ENCODE measurements around the gene ACTN4. TPM values are rescaled to one million over a fixed set of nuclear protein-coding genes. Genes with fewer than 3 reads are reported as not detected.
"Not testable (repeated sequence)": the region's sequence is repeated elsewhere in the genome, so short reads cannot be mapped to it uniquely, and the experiment has no call there.

Gene ACTN4
- total RNA-seq (100 to 1,000 TPM; 151 to 155 TPM), polyA plus RNA-seq (10 to 100 TPM in 1 of 2 donors, 1 to 10 TPM in 1; 4.0 to 24.4 TPM)

DNA sequence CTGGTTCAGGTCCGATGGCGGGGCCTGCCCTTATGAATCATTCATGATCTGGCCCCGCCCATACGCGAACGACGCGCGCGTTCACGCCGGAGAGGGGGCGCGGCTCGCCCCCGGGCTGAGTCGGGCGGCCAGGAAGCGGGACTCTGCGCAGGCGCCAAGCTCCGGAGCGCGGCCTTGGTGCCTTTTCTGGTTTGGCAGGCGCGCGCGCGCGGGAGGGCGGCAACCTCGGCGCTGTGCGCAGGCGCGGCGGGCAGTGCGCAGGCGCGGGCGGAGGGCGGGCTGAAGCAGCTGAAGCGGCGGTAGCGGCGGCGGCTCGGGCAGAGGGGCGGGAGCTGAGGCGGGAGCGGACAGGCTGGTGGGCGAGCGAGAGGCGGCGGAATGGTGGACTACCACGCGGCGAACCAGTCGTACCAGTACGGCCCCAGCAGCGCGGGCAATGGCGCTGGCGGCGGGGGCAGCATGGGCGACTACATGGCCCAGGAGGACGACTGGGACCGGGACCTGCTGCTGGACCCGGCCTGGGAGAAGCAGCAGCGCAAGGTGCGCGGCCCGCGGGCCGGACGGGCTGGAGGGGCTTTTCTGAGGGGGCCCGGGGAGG is at the start of gene ACTN4:
ACTN4 (plus strand) TSS at position 282 of the 598 bp plus-strand sequence; CDS start at position 379, 97 bp downstream.
- Histone ChIP-seq H3K27ac (ENCODE audit: low read depth, low read length) (peak within 1 kb of the TSS; percentile 74), H3K27me3 (ENCODE audit: insufficient read depth, low read length) (no peaks in the 10 kb centered on the region), H3K4me1 (ENCODE audit: insufficient read depth, low read length) (peaks cover 50% of the 10 kb centered on the region), H3K36me3 (ENCODE audit: insufficient read depth, low read length) (no peaks in the 10 kb centered on the region), H3K9me3 (ENCODE audit: control insufficient read depth in 1 of 2, low read length in 2 of 2) (no peaks in the 10 kb centered on the region), H3K4me3 (ENCODE audit: low read length in 2 of 2) (peak within 1 kb of the TSS; percentile 80 to 81)
- no peaks in the 10 kb centered on the region for H3K9me3 Mint-ChIP-seq
- H3K27ac Mint-ChIP-seq, result peak within 1 kb of the TSS; percentile 85 to 94 (median 91)
- CTCF ChIA-PET (ENCODE audit: partially characterized antibody), result interaction anchor here (0.7 to 3.0 kb wide), 12 partner anchors 11 to 283 kb away, joined by 3 to 12 read pairs (median 4); partner anchors contain the start of genes FAM98C, MRPS12 and SARS2
- intact Hi-C loops (cut with micrococcal nuclease), result loop anchor here (1.0 to 2.0 kb wide), 6 partner anchors 9 to 311 kb away; partner anchors contain the start of genes NFKBIB and SIRT2
- H3K4me3 Mint-ChIP-seq, result peak within 1 kb of the TSS; percentile 91 to 98 (median 95)
- H3K27me3 Mint-ChIP-seq, result no peaks in the 10 kb centered on the region
- H3K4me1 Mint-ChIP-seq, result peaks cover 29 to 52% (median 41%) of the 10 kb centered on the region in 4 donors
- peaks cover 0 to 11% of the 10 kb centered on the region in 2 donors for H3K36me3 Mint-ChIP-seq
- POLR2A ChIA-PET (ENCODE audit: partially characterized antibody), result interaction anchor here (0.9 to 3.6 kb wide), 29 partner anchors 9 to 273 kb away, joined by 3 to 28 read pairs (median 6); partner anchors contain the start of genes ECH1, EIF3K, FAM98C and MAP4K1
- peak; percentile 98 to 100 (median 100) for DNase-seq

DNA sequence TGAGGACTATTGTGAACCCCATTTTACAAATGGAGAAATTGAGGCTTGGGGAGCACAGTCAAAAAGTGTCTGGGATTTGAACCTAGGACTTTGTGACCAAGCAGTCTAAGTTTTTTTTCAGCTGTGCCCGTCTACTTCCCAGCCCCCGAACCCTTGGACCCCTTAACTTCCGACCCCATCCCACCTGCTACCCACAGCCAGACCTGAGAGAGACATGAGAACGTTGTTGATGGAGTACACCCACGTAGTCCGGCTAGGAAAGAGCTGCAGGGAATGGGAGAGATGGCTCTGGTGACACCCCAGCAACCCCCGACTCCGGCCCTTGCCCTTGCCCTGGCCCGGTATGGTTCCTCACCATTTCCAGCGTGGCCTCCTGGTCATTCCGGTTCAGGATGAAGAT is 47.7 kb upstream of the ACTN4 start:
- H3K4me3 Mint-ChIP-seq, result no peak overlapping the region
- DNase-seq, result no peak
- ChIA-PET CTCF (ENCODE audit: partially characterized antibody) (no interaction called here), POLR2A (ENCODE audit: partially characterized antibody) (interaction anchor here (1.3 kb wide), 1 partner anchor 19 kb away, joined by 6 read pairs; the partner anchor contains the start of gene EIF3K)
- Histone ChIP-seq H3K9me3 (ENCODE audit: control insufficient read depth in 1 of 2, low read length in 2 of 2) (no peaks in the 10 kb centered on the region), H3K4me3 (ENCODE audit: low read length in 2 of 2) (no peak overlapping the region), H3K4me1 (ENCODE audit: insufficient read depth, low read length) (no peaks in the 10 kb centered on the region), H3K27me3 (ENCODE audit: insufficient read depth, low read length) (no peaks in the 10 kb centered on the region), H3K27ac (ENCODE audit: low read depth, low read length) (no peak overlapping the region), H3K36me3 (ENCODE audit: insufficient read depth, low read length) (peaks cover 29% of the 10 kb centered on the region)
- H3K27me3 Mint-ChIP-seq, result no peaks in the 10 kb centered on the region
- no peak overlapping the region for H3K27ac Mint-ChIP-seq
- intact Hi-C loops (cut with micrococcal nuclease), result no loop called here
- H3K36me3 Mint-ChIP-seq, result peaks cover 29 to 42% of the 10 kb centered on the region in 2 donors
- H3K4me1 Mint-ChIP-seq, result peaks cover 2 to 13% (median 6%) of the 10 kb centered on the region in 4 donors
- H3K9me3 Mint-ChIP-seq, result no peaks in the 10 kb centered on the region

DNA sequence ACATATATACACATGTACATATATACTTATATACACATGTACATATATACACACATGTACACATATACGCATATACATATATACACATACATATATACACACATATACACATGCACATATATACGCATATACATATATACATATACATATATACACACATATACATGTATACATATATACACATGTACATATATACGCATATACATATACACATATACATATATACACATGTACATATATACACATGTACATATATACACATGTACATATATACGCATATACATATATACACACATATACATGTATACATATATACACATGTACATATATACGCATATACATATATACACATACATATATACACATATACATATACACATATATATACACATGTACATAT is 44.6 kb upstream of the ACTN4 start:
- H3K36me3 Mint-ChIP-seq, result peaks cover 21 to 41% of the 10 kb centered on the region in 2 donors
- H3K4me3 ChIP-seq (ENCODE audit: low read length in 2 of 2); intact Hi-C loops (cut with micrococcal nuclease); H3K27ac ChIP-seq (ENCODE audit: low read depth, low read length); H3K4me3 Mint-ChIP-seq; H3K27me3 Mint-ChIP-seq; POLR2A ChIA-PET (ENCODE audit: partially characterized antibody); CTCF ChIA-PET (ENCODE audit: partially characterized antibody); H3K4me1 ChIP-seq (ENCODE audit: insufficient read depth, low read length); H3K4me1 Mint-ChIP-seq; H3K9me3 ChIP-seq (ENCODE audit: control insufficient read depth in 1 of 2, low read length in 2 of 2); H3K9me3 Mint-ChIP-seq; DNase-seq; H3K27me3 ChIP-seq (ENCODE audit: insufficient read depth, low read length); H3K27ac Mint-ChIP-seq: not testable (repeated sequence)
- peaks cover 29% of the 10 kb centered on the region for H3K36me3 ChIP-seq (ENCODE audit: insufficient read depth, low read length)

DNA sequence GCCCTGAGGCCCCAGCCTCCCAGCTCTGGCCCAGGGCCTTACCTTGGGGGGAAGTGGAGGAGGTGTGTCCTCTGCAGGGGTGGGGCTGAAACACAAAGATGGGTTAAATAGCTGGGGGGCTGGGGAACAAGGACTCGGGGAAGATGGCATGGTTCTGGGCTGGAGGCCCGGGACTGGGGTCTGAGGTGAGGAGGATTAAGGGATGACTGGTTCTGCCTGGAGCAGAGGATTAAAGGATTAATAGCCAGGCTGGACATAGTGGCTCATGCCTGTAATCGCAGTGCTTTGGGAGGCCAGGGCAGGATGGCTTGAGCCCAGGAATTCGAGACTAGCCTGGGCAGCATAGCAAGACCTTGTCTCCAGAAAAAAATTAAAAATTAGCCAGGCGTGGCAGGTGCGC is 41.3 kb upstream of the ACTN4 start:
- no peak overlapping the region for H3K4me3 Mint-ChIP-seq
- H3K36me3 Mint-ChIP-seq, result peaks cover 29 to 58% of the 10 kb centered on the region in 2 donors
- H3K4me3 ChIP-seq (ENCODE audit: low read length in 2 of 2), result no peak overlapping the region
- H3K27me3 ChIP-seq (ENCODE audit: insufficient read depth, low read length), result no peaks in the 10 kb centered on the region
- H3K27ac Mint-ChIP-seq, result peak overlapping the region in 3 of 7 donors; percentile 29 to 52 (median 50)
- H3K4me1 Mint-ChIP-seq, result peaks cover 0 to 4% (median 1%) of the 10 kb centered on the region in 4 donors
- DNase-seq, result no peak
- H3K9me3 ChIP-seq (ENCODE audit: control insufficient read depth in 1 of 2, low read length in 2 of 2), result no peaks in the 10 kb centered on the region
- no peak overlapping the region for H3K27ac ChIP-seq (ENCODE audit: low read depth, low read length)
- peaks cover 44% of the 10 kb centered on the region for H3K36me3 ChIP-seq (ENCODE audit: insufficient read depth, low read length)
- ChIA-PET POLR2A (ENCODE audit: partially characterized antibody) (interaction anchor here (1.0 to 2.6 kb wide), 2 partner anchors 12 to 13 kb away, joined by 3 to 8 read pairs; partner anchors contain the start of genes EIF3K and MAP4K1), CTCF (ENCODE audit: partially characterized antibody) (no interaction called here)
- no peaks in the 10 kb centered on the region for H3K4me1 ChIP-seq (ENCODE audit: insufficient read depth, low read length)
- H3K27me3 Mint-ChIP-seq, result no peaks in the 10 kb centered on the region
- H3K9me3 Mint-ChIP-seq, result no peaks in the 10 kb centered on the region
- intact Hi-C loops (cut with micrococcal nuclease), result no loop called here

DNA sequence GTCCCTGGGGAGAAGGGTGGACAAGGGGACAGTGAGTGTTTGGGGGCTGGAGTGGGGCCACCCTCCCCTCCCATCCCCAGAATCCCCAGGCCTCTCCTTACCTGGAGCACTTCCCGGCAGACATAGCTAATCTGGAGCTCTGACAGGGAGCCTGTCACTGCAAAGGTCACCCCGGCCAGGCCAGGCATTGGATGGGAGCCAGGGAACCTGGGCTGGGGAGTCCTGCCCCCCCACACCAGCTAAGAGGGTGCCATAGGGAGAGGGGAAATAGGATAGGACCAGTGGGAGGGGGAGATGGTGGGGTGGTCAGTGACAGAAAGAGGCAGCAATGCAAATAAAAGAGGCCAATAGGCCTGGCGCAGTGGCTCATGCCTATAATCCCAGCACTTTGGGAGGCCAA is 33.2 kb upstream of the ACTN4 start:
- intact Hi-C loops (cut with micrococcal nuclease), result loop anchor here (10.0 kb wide), 1 partner anchor 239 kb away; the partner anchor contains the start of gene PSMD8
- peaks cover 25 to 60% (median 45%) of the 10 kb centered on the region in 4 donors for H3K4me1 Mint-ChIP-seq
- peak overlapping the region in 1 of 8 donors; percentile 49 for H3K4me3 Mint-ChIP-seq
- no peak for DNase-seq
- peak overlapping the region in 2 of 7 donors; percentile 37 to 41 for H3K27ac Mint-ChIP-seq
- H3K9me3 ChIP-seq (ENCODE audit: control insufficient read depth in 1 of 2, low read length in 2 of 2), result no peaks in the 10 kb centered on the region
- H3K9me3 Mint-ChIP-seq, result peaks cover 0 to 2% (median 0%) of the 10 kb centered on the region in 8 donors
- H3K4me1 ChIP-seq (ENCODE audit: insufficient read depth, low read length), result peaks cover 52% of the 10 kb centered on the region
- H3K36me3 ChIP-seq (ENCODE audit: insufficient read depth, low read length), result peaks cover 41% of the 10 kb centered on the region
- H3K27ac ChIP-seq (ENCODE audit: low read depth, low read length), result no peak overlapping the region
- peaks cover 38 to 74% of the 10 kb centered on the region in 2 donors for H3K36me3 Mint-ChIP-seq
- POLR2A ChIA-PET (ENCODE audit: partially characterized antibody), result no interaction called here
- no peak overlapping the region for H3K4me3 ChIP-seq (ENCODE audit: low read length in 2 of 2)
- CTCF ChIA-PET (ENCODE audit: partially characterized antibody), result interaction anchor here (0.8 to 1.7 kb wide), 3 partner anchors 55 to 70 kb away, joined by 3 read pairs; no protein-coding TSS in a partner anchor
- no peaks in the 10 kb centered on the region for H3K27me3 Mint-ChIP-seq
- H3K27me3 ChIP-seq (ENCODE audit: insufficient read depth, low read length), result no peaks in the 10 kb centered on the region

DNA sequence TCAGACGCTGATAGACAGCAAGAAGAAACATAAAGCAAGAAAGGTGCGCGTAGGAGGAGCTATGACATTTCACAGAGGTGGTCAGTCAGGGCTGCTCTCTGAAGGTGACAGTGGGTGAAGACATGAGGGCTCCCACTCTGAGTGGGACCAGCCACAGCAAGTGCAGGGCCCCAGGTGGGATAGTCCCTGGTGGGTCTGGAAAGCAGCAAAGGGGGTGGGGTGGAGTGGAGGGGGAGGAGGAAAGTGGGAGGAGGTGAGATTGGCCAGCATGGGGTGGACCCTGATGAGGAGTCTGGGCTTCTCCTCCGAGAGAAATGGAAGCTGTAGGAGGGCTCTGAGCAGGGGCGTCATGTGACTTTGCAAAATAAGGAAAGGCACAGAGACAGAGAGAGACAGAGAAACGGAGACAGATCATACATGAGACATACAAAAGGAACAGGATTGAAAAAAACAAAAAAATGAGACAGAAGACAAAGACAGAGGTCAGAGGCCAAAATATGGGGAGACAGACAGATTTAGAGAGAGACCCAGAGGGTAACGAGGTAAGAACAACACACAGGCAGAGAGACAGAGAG is 32.4 kb upstream of the ACTN4 start:
- DNase-seq, result no peak
- H3K4me3 Mint-ChIP-seq, result peak overlapping the region; percentile 46 to 93 (median 76)
- ChIA-PET POLR2A (ENCODE audit: partially characterized antibody) (interaction anchor here (1.1 kb wide), 1 partner anchor 19 kb away, joined by 4 read pairs; no protein-coding TSS in a partner anchor), CTCF (ENCODE audit: partially characterized antibody) (interaction anchor here (0.8 to 1.7 kb wide), 2 partner anchors 57 to 70 kb away, joined by 3 read pairs; no protein-coding TSS in a partner anchor)
- peaks cover 0 to 2% (median 0%) of the 10 kb centered on the region in 8 donors for H3K9me3 Mint-ChIP-seq
- H3K4me3 ChIP-seq (ENCODE audit: low read length in 2 of 2), result no peak overlapping the region
- intact Hi-C loops (cut with micrococcal nuclease), result loop anchor here (10.0 kb wide), 1 partner anchor 240 kb away; the partner anchor contains the start of gene PSMD8
- peaks cover 32 to 73% of the 10 kb centered on the region in 2 donors for H3K36me3 Mint-ChIP-seq
- H3K4me1 ChIP-seq (ENCODE audit: insufficient read depth, low read length), result peaks cover 60% of the 10 kb centered on the region
- H3K27ac Mint-ChIP-seq, result peak overlapping the region; percentile 48 to 94 (median 83)
- peaks cover 34% of the 10 kb centered on the region for H3K36me3 ChIP-seq (ENCODE audit: insufficient read depth, low read length)
- no peaks in the 10 kb centered on the region for H3K9me3 ChIP-seq (ENCODE audit: control insufficient read depth in 1 of 2, low read length in 2 of 2)
- H3K27ac ChIP-seq (ENCODE audit: low read depth, low read length), result no peak overlapping the region
- H3K4me1 Mint-ChIP-seq, result peaks cover 30 to 68% (median 52%) of the 10 kb centered on the region in 4 donors
- H3K27me3 ChIP-seq (ENCODE audit: insufficient read depth, low read length), result no peaks in the 10 kb centered on the region
- no peaks in the 10 kb centered on the region for H3K27me3 Mint-ChIP-seq

Data from CD4-positive, alpha-beta memory T cell (primary cell).